GM12878 (cell line): Measurements from ENCODE around the gene ELAC1. TPM values are rescaled to one million over a fixed set of nuclear protein-coding genes. Genes with fewer than 3 reads are reported as not detected.

Source experiments
- ATAC-seq: fragments of 200-7000 bp; cut with Tn5 transposase; 3 replicates; pipeline ENCODE4 v1.9.1; 2020; ENCODE audit warnings: mild to moderate bottlenecking, moderate library complexity
- BruUV-seq: library from RNA; stranded (reverse); fragments of 400-500 nt; replicated peaks from 2 replicates; lab custom pipeline; 2021; lab: Mats Ljungman, UMichigan
- CTCF ChIA-PET: fragments of 300-600 bp; sonication (Branson Sonifier 250); formaldehyde crosslinking; extraction: SDS; loops from one replicate; lab custom pipeline; 2021; ENCODE audit warnings: inconsistent platforms; lab: Yijun Ruan, JAX
- POLR2A ChIA-PET: fragments of 350-600 bp; formaldehyde crosslinking; extraction: SDS; loops from one replicate; lab custom pipeline; 2021; ENCODE audit warnings: inconsistent platforms; lab: Charles Lee
- RAD21 ChIA-PET: fragments of 300-600 bp; sonication (Branson Sonifier 250); formaldehyde crosslinking; loops from one replicate; lab custom pipeline; 2023; ENCODE audit warnings: antibody characterized with exemption; ENCODE audit not compliant: unreplicated experiment; lab: Charles Lee
- SMC1A ChIA-PET: fragments of 300-600 bp; sonication (Branson Sonifier 250); formaldehyde crosslinking; loops from one replicate; lab custom pipeline; 2023; ENCODE audit not compliant: unreplicated experiment, uncharacterized antibody; lab: Charles Lee
- DNase-seq: peaks from one replicate; pipeline ENCODE4 v3.0.0-alpha.2; 2011; ENCODE audit warnings: low read depth, low spot score
- FAIRE-seq: peaks from 3 replicates; lab custom pipeline; 2011; peaks lifted over from hg19 to GRCh38; lab: Jason Lieb, UNC
- H2AFZ ChIP-seq: 2 replicates; pipeline ENCODE4 v1.6.0; 2011; ENCODE audit warnings: low read depth, low read length, control low read depth; ENCODE audit not compliant: control insufficient read depth
- H3K27ac ChIP-seq: 2 replicates; pipeline ENCODE4 v1.5.1; 2011; ENCODE audit warnings: control low read depth; ENCODE audit not compliant: control insufficient read depth, insufficient read depth
- H3K27me3 ChIP-seq, 2 experiments: replicated peaks in 1 of 2; 2 replicates each; pipeline versions ENCODE4 v1.6.0 to v1.6.1; 2011; ENCODE audit warnings: low read length in 1 of 2; ENCODE audit not compliant: control insufficient read depth in 2 of 2, insufficient read depth in 2 of 2
- H3K36me3 ChIP-seq, 2 experiments: 2 replicates each; pipeline ENCODE4 v1.5.1; 2011; ENCODE audit warnings: low read length in 1 of 2; ENCODE audit not compliant: control insufficient read depth in 2 of 2, insufficient read depth in 2 of 2
- H3K4me1 ChIP-seq: 2 replicates; pipeline ENCODE4 v1.6.1; 2011; ENCODE audit warnings: mild to moderate bottlenecking, low read length, moderate library complexity, mixed read lengths; ENCODE audit not compliant: control insufficient read depth, insufficient read depth
- H3K4me2 ChIP-seq: 2 replicates; pipeline ENCODE4 v1.6.0; 2011; ENCODE audit warnings: control low read depth; ENCODE audit not compliant: control insufficient read depth, insufficient read depth
- H3K4me3 ChIP-seq: fragments of 200-600 bp; sonication (generic); 2 replicates; pipeline ENCODE4 v1.5.1; 2016
- H3K79me2 ChIP-seq: 2 replicates; pipeline ENCODE4 v1.6.0; 2011; ENCODE audit warnings: low read length; ENCODE audit not compliant: control insufficient read depth, insufficient read depth
- H3K9ac ChIP-seq: 2 replicates; pipeline ENCODE4 v1.8.0; 2011; ENCODE audit warnings: low read length, control low read depth, mixed read lengths; ENCODE audit not compliant: control insufficient read depth, insufficient read depth
- H3K9me3 ChIP-seq: replicated peaks from 3 replicates; pipeline ENCODE4 v1.5.1; 2011; ENCODE audit warnings: mild to moderate bottlenecking, low read length; ENCODE audit not compliant: control insufficient read depth, insufficient read depth
- H4K20me1 ChIP-seq: 2 replicates; pipeline ENCODE4 v1.6.0; 2011; ENCODE audit not compliant: control insufficient read depth, insufficient read depth
- CBX5 ChIP-seq: sonication (generic); IDR thresholded peaks from 2 replicates; pipeline ENCODE4 v1.6.1; 2016; ENCODE audit warnings: low read depth, moderate library complexity, mild to moderate bottlenecking, inconsistent platforms
- ESRRA ChIP-seq: IDR thresholded peaks from 2 replicates; pipeline ENCODE4 v1.6.1; 2012; ENCODE audit warnings: mild to moderate bottlenecking, low read length, improper control_type of control experiment
- IKZF1 ChIP-seq: fragments of 450-650 bp; conservative IDR thresholded peaks from 2 replicates; pipeline ENCODE4 v1.6.1; 2017; ENCODE audit warnings: antibody characterized with exemption, mild to moderate bottlenecking
- NFXL1 ChIP-seq: fragments of 450-650 bp; IDR thresholded peaks from 2 replicates; pipeline ENCODE4 v1.6.1; 2017; ENCODE audit warnings: antibody characterized with exemption, mild to moderate bottlenecking, borderline replicate concordance
- RAD21 ChIP-seq: IDR thresholded peaks from 2 replicates; pipeline ENCODE4 v1.6.1; 2011; ENCODE audit warnings: mild to moderate bottlenecking, low read depth, low read length, moderate library complexity; ENCODE audit not compliant: insufficient read depth
- RBBP5 ChIP-seq: fragments of 200-600 bp; sonication (generic); conservative IDR thresholded peaks from 2 replicates; pipeline ENCODE4 v1.6.1; 2016
- WGBS: methylation state at CpG from one replicate; pipeline ENCODE4 v1.1.6; 2016; ENCODE audit warnings: low lambda C conversion rate; ENCODE audit not compliant: insufficient replicate concordance, insufficient coverage; ENCODE audit errors: missing lambda C conversion rate; 5-methylcytosine and 5-hydroxymethylcytosine counted together
- in situ Hi-C: fragments of 300-500 bp; cut with MboI; formaldehyde crosslinking; loops from 9 replicates; pipeline ENCODE4 v1.14.3; 2018; ENCODE audit warnings: mixed read lengths
- intact Hi-C: fragments of 100-400 bp; cut with micrococcal nuclease; formaldehyde crosslinking; loops from one replicate; pipeline ENCODE4 v1.14.2; 2022; ENCODE audit not compliant: unreplicated experiment
- polyA plus RNA-seq, 11 experiments: library from polyadenylated mRNA; depleted of rRNA in 4 of 11; unstranded in 6 of 11; stranded (reverse) in 5 of 11; fragments of >200 nt; fragmentation: Nextera tagmentation in 4 of 11; fragmentation: Illumina TruSeq in 1 of 11; extraction: Ambion mirVana in 4 of 11; extraction: Trizol in 1 of 11; gene quantifications; 1 replicate in 1 of 11; 2 replicates in 10 of 11; pipeline versions ENCODE4 v1.2.1 to v1.2.3, GENCODE V29; 2011 to 2016; ENCODE audit warnings: inconsistent platforms in 2 of 11, missing spikeins in 2 of 11, low read depth in 1 of 11
- total RNA-seq, 4 experiments: library from RNA; depleted of rRNA in 3 of 4; stranded (reverse); fragments of >200 nt in 3 of 4; fragmentation: Illumina TruSeq in 1 of 4; extraction: Trizol in 1 of 4; gene quantifications; 2 replicates each; pipeline versions ENCODE4 v1.2.1 to v1.2.3, GENCODE V29; 2013 to 2021
- TF ChIP-seq, protein P1 (sequence below): fragments of 450-650 bp; formaldehyde crosslinking; IDR thresholded peaks from 2 replicates; pipeline ENCODE4 v1.4.0; 2022; ENCODE audit warnings: mild to moderate bottlenecking, moderate library complexity

The ELAC1 gene
- total and polyA plus RNA-seq, 10 of the 15 experiments (the other 5 are each of a cell fraction or from before 2014, with no cell fraction given), result 4.9 to 23.0 (median 9.8) TPM

DNA sequence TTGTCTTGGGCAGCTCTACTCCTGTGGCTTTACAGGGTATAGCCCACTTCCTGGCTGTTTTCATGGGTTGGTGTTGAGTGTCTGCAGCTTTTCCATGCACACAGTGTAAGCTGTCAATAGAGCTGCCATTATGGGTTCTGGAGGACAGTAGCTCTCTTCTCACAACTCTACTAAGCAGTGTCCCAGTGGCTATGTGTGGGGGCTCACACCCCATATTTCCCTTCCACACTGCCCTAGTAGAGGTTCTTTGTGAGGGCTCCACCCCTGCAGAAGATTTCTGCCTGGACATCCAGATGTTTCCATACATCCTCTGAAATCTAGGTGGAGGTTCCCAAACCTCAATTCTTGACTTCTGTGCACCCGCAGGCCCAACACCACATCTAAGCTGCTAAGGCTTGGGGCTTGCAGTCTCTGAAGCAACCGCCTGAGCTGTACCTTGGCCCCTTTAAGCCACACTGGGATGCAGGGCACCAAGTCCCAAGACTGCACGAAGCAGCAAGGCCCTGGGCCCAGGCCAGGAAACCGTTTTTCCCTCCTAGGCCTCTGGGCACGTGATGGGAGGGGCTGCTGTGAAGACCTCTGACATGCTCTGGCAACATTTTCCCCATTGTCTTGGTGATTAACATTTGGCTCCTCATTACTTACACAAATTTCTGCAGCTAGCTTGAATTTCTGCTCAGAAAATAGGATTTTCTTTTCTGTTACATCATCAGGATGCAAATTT lies 9.4 kb downstream of the ELAC1 start:
- no peak for FAIRE-seq
- BruUV-seq, result no TSS peak
- H3K36me3 ChIP-seq, result peaks cover 0 to 11% of the 10 kb centered on the region in 2 experiments; a peak in 3 of 4 replicates
- no peaks in the 10 kb centered on the region for H3K27me3 ChIP-seq
- peaks cover 13% of the 10 kb centered on the region; the same call in 2 of the 3 replicates for H3K9me3 ChIP-seq
- in situ Hi-C loops, result no loop called here
- 78% methylated on average over 5 of the region's 5 CpGs for WGBS
- intact Hi-C loops, result no loop called here
- DNase-seq, result no peak
- TF ChIP-seq NFXL1, result no peak
- TF ChIP-seq CBX5, result peak; percentile 97
- no peak for TF ChIP-seq RBBP5
- TF ChIP-seq, protein P1, sequence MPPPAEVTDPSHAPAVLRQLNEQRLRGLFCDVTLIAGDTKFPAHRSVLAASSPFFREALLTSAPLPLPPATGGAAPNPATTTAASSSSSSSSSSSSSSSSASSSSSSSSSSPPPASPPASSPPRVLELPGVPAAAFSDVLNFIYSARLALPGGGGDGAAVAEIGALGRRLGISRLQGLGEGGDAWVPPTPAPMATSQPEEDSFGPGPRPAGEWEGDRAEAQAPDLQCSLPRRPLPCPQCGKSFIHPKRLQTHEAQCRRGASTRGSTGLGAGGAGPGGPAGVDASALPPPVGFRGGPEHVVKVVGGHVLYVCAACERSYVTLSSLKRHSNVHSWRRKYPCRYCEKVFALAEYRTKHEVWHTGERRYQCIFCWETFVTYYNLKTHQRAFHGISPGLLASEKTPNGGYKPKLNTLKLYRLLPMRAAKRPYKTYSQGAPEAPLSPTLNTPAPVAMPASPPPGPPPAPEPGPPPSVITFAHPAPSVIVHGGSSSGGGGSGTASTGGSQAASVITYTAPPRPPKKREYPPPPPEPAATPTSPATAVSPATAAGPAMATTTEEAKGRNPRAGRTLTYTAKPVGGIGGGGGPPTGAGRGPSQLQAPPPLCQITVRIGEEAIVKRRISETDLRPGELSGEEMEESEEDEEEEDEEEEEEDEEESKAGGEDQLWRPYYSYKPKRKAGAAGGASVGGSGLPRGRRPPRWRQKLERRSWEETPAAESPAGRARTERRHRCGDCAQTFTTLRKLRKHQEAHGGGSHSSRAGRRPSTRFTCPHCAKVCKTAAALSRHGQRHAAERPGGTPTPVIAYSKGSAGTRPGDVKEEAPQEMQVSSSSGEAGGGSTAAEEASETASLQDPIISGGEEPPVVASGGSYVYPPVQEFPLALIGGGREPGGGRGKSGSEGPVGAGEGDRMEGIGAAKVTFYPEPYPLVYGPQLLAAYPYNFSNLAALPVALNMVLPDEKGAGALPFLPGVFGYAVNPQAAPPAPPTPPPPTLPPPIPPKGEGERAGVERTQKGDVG, result no peak
- TF ChIP-seq RAD21, result no peak
- no peak for TF ChIP-seq ESRRA
- no peak for TF ChIP-seq IKZF1
- TF ChIP-seq, all 136 proteins: peak for 1
- POLR2A ChIA-PET, result no interaction called here
- SMC1A ChIA-PET, result no interaction called here
- RAD21 ChIA-PET, result no interaction called here
- CTCF ChIA-PET, result no interaction called here
- Histone ChIP-seq H3K4me2 (no peak overlapping the region), H3K9ac (no peak overlapping the region), H2AFZ (no peak overlapping the region), H3K4me3 (no peak overlapping the region), H4K20me1 (0 out of 2 replicates have a peak, but pooled peaks cover 2% of the 10 kb centered on the region), H3K27ac (no peak overlapping the region), H3K4me1 (no peaks in the 10 kb centered on the region; the same call in 1 of the 2 replicates), H3K79me2 (no peaks in the 10 kb centered on the region)
- no peak for ATAC-seq
